Muscle of leg (tissue), 11 donors: ENCODE measurements around the gene OR6J1. TPM values are rescaled to one million over a fixed set of nuclear protein-coding genes. Genes with fewer than 3 reads are reported as not detected.
"Not testable (repeated sequence)": the region's sequence is repeated elsewhere in the genome, so short reads cannot be mapped to it uniquely, and the experiment has no call there.

ENCODE experiments used
- DNase-seq: peaks from one replicate; pipeline ENCODE4 v3.0.0; 2013
- H3K27ac ChIP-seq: one replicate; pipeline ENCODE4 v1.5.1; 2013; ENCODE audit warnings: mild to moderate bottlenecking, low read length, control low read depth
- H3K27me3 ChIP-seq: one replicate; pipeline ENCODE4 v1.6.1; 2013; ENCODE audit warnings: low read length; ENCODE audit not compliant: control insufficient read depth, insufficient read depth
- H3K36me3 ChIP-seq: one replicate; pipeline ENCODE4 v1.6.1; 2013; ENCODE audit warnings: low read length; ENCODE audit not compliant: control insufficient read depth, insufficient read depth
- H3K4me1 ChIP-seq: one replicate; pipeline ENCODE4 v1.6.1; 2013; ENCODE audit warnings: low read length; ENCODE audit not compliant: control insufficient read depth, insufficient read depth
- H3K4me3 ChIP-seq: one replicate; pipeline ENCODE4 v1.5.1; 2013; ENCODE audit warnings: low read length, control low read depth
- H3K9me3 ChIP-seq: replicated peaks from 2 replicates; pipeline ENCODE4 v1.6.1; 2013; ENCODE audit warnings: low read depth, low read length; ENCODE audit not compliant: control insufficient read depth
- WGBS: methylation state at CpG from one replicate; pipeline ENCODE4 v1.1.5; 2013; ENCODE audit warnings: missing lambda C conversion rate; ENCODE audit not compliant: insufficient coverage; 5-methylcytosine and 5-hydroxymethylcytosine counted together
- polyA plus RNA-seq, 8 donors: library from polyadenylated mRNA; unstranded; fragments of 120-200 nt; gene quantifications; one replicate each; pipeline versions ENCODE4 v1.2.1 to v1.2.3, GENCODE V29; 2013; ENCODE audit warnings: inconsistent platforms in 1 of 8, low replicate concordance in 1 of 8; ENCODE audit not compliant: insufficient read length in 8 of 8, insufficient read depth in 1 of 8
- total RNA-seq: library from RNA; stranded (reverse); fragments of 120-200 nt; gene quantifications from one replicate; pipeline ENCODE4 v1.2.4, GENCODE V29; 2013

The OR6J1 gene
- total and polyA plus RNA-seq, 9 donors: 0.06 to 0.14 (median 0.09) TPM; not detected in 1

DNA sequence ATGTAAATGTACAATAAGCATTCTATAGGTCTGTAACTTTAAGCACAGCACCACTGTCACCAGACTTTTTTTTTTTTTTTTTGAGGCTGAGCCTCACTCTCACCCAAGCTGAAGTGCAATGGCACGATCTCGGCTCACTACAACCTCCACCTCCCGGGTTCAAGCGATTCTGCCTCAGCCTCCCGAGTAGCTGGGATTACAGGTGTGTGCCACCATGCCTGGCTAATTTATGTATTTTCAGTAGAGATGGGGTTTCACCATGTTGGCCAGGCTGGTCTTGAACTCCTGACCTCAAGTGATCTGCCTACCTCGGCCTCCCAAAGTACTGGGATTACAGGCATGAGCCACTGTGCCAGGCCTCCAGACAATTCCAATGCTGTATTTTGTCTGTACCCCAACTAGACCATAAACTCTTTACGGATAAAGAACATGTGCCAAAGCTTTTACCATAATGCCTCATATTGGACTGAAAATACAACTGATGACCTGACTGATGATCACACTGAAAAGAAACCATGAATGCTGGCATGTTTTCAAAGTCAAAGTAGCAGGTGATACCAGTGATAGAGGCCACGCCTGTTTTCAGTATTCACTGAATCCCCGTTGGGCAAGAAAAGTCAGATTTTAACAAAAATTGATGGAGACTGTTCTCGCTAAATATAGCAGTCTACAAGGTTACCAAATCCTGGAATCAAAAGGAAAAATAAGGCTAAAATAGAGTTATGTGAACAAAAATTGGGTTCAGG lies 56.3 kb downstream of the OR6J1 start:
- not testable (repeated sequence) for H3K36me3 ChIP-seq, H3K27me3 ChIP-seq, H3K27ac ChIP-seq, H3K9me3 ChIP-seq
- 76% methylated on average over 3 of the region's 10 CpGs for WGBS
- Histone ChIP-seq H3K4me3 (peak overlapping the region; percentile 88), H3K4me1 (peaks cover 12% of the 10 kb centered on the region)
- peak; percentile 18 for DNase-seq

DNA sequence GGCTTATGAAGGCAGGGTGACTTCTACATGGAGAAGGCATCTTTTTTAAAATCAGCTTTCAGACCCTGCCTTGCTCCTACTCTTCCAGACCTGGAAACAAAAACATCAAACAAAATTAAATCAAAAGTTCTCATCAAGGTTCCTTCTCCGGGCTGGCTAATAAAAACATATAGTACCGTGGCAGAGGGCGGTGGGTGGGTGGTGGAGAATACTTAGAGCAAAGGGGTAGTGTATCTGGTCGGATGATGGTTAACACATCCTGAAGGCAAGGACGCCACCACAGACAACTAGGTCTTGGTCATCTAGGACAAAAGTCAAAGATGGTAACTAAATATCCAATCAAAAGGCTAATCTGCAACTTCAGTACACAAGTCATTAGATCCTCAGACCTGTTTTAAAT lies 56.9 kb downstream of the OR6J1 start:
- H3K4me1 ChIP-seq: peaks cover 12% of the 10 kb centered on the region
- H3K27me3 ChIP-seq: no peaks in the 10 kb centered on the region
- H3K9me3 ChIP-seq: no peaks in the 10 kb centered on the region
- H3K4me3 ChIP-seq: no peak overlapping the region
- peaks cover 8% of the 10 kb centered on the region for H3K36me3 ChIP-seq
- 62% methylated on average over 4 of the region's 5 CpGs for WGBS
- DNase-seq: no peak
- H3K27ac ChIP-seq: no peak overlapping the region

DNA sequence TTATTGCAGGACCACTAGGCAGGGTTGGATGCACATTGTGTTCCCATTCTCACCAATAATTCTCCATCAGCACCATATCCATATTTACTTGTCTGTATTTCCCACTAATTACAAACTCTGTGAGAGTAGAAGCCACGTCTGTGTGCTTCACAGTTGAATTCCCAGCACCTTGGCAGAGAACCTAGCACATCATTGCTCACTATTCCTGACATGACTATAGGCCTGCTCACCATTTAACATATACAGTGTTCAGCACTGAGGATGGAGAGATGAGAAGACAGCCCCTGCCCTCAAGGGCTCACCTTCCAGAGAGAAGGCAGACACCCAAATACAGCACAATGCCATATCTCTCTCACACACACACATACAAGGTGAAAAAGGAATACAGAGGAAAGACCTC lies 60.2 kb downstream of the OR6J1 start:
- no peaks in the 10 kb centered on the region for H3K9me3 ChIP-seq
- peaks cover 4% of the 10 kb centered on the region for H3K4me1 ChIP-seq
- H3K27me3 ChIP-seq: no peaks in the 10 kb centered on the region
- H3K27ac ChIP-seq: no peak overlapping the region
- WGBS: 38% methylated on average over 1 of the region's 1 CpG
- no peak overlapping the region for H3K4me3 ChIP-seq
- H3K36me3 ChIP-seq: peaks cover 11% of the 10 kb centered on the region
- DNase-seq: no peak

Other genes with a start within 250 kb of the OR6J1 start
- 179 TPM for gene DAD1, start 55.1 kb downstream of the OR6J1 start, total RNA-seq
- 100 to 1,000 TPM; 116 to 168 (median 138) TPM for gene DAD1, start 55.1 kb downstream of the OR6J1 start, polyA plus RNA-seq
- 8.0 TPM for gene ABHD4, start 46.1 kb downstream of the OR6J1 start, total RNA-seq
- gene ABHD4, start 46.1 kb downstream of the OR6J1 start, polyA plus RNA-seq: 10 to 100 TPM in 7 of 8 donors, 1 to 10 TPM in 1; 8.8 to 22.3 (median 14.2) TPM
- 171 TPM for gene OXA1L, start 122.3 kb upstream of the OR6J1 start, total RNA-seq
- gene OXA1L, start 122.3 kb upstream of the OR6J1 start, polyA plus RNA-seq: 100 to 1,000 TPM; 181 to 242 (median 205) TPM
- 15.8 TPM for gene SLC7A7, start 171.1 kb upstream of the OR6J1 start, total RNA-seq
- 10 to 100 TPM; 23.5 to 59.3 (median 29.2) TPM for gene SLC7A7, start 171.1 kb upstream of the OR6J1 start, polyA plus RNA-seq
- gene MRPL52, start 185.5 kb upstream of the OR6J1 start, total RNA-seq: 69.2 TPM
- 10 to 100 TPM; 54.3 to 85.8 (median 66.0) TPM for gene MRPL52, start 185.5 kb upstream of the OR6J1 start, polyA plus RNA-seq
- 232 TPM for gene MMP14, start 192.2 kb upstream of the OR6J1 start, total RNA-seq
- gene MMP14, start 192.2 kb upstream of the OR6J1 start, polyA plus RNA-seq: 100 to 1,000 TPM; 108 to 315 (median 188) TPM
- gene LRP10, start 227.4 kb upstream of the OR6J1 start, total RNA-seq: 14.5 TPM
- 10 to 100 TPM; 34.1 to 49.9 (median 47.2) TPM for gene LRP10, start 227.4 kb upstream of the OR6J1 start, polyA plus RNA-seq
- 0.13 TPM for gene REM2, start 238.9 kb upstream of the OR6J1 start, total RNA-seq
- gene REM2, start 238.9 kb upstream of the OR6J1 start, polyA plus RNA-seq: under 1 TPM in 7 of 8 donors, not detected in 1; 0.15 to 0.32 (median 0.19) TPM